Suppressor macrophage treated with lipopolysaccharide for 1 hour (primary cell): ENCODE measurements around the gene SLC66A2.
A peak's percentile ranks its signal among the peaks of the same experiment; 100 is the strongest.

Experiments used
- DNase-seq, 3 donors: peaks; one replicate each; pipeline ENCODE4 v3.0.0-alpha.2; 2020 to 2022

SLC66A2 gene

GRCh38 chr18:79951545-79952455 lies at the start of gene SLC66A2:
Gene SLC66A2, minus strand, starts transcription at chr18:79951653. Its CDS starts 727 bp downstream, at chr18:79950926.
- DNase-seq, result peak; percentile 96 to 99 (median 98)

DNA sequence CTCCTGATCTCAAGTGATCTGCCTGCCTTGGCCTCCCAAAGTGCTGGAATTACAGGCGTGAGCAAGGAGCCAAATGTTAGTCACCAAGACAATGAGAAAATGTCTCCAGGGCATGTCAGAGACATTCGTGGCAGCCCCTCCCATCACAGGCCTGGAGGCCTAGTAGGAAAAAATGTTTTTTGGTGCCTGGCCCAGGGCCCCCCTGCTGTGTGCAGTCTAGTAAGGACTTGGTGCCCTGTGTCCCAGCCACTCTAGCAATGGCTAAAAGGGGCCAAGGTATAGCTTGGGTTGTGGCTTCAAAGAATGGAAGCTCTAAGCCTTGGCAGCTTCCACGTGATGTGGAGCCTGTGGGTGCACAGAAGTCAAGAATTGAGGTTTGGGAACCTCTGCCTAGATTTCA lies 49.4 kb upstream of the SLC66A2 start:
- peak in 1 of 3 donors; percentile 10 for DNase-seq

DNA sequence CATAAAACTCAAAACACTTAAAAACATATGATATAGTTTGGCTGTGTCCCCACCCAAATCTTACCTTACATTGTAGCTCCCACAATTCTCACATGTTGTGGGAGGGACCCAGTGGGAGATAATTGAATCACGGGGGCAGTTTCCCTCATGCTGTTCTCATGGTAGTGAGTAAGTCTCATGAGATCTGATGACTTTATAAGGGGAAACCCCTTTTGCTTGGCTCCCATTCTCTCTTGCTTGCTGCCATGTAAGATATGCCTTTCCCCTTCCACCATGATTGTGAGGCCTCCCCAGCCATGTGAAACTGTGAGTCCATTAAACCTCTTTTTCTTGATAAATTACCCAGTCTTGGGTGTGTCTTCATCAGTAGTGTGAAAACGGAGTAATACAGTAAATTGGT lies 48.2 kb upstream of the SLC66A2 start:
- peak; percentile 27 to 34 (median 29) for DNase-seq

DNA sequence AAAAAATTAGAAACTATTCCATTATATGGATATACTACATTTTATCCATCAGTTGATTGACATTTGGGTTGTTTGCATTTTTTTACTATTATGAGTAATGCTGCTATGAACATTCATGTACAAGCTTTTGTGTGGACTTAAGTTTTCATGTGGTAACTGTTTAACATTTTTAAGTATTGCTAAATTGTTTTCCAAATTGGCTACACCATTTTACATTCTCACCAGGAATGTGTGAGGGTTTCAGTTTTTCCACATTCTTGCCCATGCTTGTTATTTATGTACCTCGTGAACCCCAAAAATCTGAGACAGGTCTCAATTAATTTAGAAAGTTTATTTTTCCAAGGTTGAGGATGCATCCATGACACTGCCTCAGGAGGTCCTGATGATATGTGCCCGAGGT lies 40.0 kb upstream of the SLC66A2 start:
- no peak for DNase-seq

DNA sequence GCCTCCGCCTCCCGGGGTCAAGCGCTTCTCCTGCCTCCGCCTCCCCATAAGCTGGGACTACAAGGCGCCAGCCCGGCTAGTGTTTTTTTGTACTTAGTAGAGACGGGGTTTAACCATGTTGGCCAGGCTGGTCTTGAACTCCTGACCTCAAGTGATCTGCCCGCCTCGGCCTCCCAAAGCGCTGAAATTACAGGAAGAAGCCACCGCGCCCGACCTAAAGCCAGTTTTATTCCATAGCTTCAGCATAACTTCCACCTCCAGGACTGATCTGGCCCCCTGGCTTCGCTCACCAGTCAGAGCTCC lies 37.7 kb upstream of the SLC66A2 start:
- no peak for DNase-seq

GRCh38 chr18:79988451-79989194 lies 37.2 kb upstream of the SLC66A2 start, which contains the start of gene TXNL4A:
Gene TXNL4A, minus strand, starts transcription at chr18:79988563. Its CDS starts 171 bp downstream, at chr18:79988392.
- DNase-seq, result peak; percentile 85 to 94 (median 88)

DNA sequence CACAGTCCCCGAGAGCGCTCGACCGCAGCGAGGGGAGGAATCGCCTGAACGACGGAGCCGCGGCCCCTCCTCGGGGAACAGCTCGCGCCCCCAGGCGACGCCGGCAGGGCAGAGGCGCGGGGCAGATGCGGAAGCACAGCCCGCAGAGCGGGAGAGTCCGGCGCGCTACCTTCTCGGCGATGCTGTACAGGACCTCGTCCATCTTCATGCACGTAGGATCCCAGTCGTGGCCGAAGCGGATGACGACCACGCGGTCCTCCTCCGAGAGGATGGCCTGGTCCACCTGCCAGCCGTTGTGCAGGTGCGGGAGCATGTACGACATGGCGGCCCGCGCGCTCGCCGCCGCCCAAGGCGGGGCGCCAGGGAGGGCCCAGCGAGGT lies 36.6 kb upstream of the SLC66A2 start:
- peak; percentile 64 to 83 (median 66) for DNase-seq

DNA sequence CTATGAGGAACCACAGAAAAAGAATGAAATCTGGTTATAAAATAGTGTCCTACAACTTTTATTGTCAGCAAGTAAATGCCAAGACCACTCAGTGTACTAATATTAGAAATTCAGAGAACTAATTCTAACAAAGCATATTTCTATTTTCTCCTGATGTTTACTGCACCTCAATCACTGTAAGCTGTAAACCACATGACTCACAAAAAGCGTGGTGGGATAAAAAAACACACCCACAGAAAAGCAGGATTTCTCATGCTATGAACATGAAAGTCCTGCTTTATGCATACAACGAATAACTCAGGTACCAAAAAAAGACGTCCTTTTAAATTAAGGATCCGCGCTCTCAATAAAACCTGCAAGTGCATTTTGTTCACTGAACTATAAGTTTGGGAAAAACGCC lies 36.1 kb upstream of the SLC66A2 start:
- DNase-seq, result peak; percentile 21 to 55 (median 37)

- DNase-seq, result no peak
Measured at GRCh38 chr18:79986726-79987125, 35.3 kb upstream of the SLC66A2 start.

- no peak for DNase-seq
Measured at GRCh38 chr18:79985172-79985571, 33.7 kb upstream of the SLC66A2 start.

DNA sequence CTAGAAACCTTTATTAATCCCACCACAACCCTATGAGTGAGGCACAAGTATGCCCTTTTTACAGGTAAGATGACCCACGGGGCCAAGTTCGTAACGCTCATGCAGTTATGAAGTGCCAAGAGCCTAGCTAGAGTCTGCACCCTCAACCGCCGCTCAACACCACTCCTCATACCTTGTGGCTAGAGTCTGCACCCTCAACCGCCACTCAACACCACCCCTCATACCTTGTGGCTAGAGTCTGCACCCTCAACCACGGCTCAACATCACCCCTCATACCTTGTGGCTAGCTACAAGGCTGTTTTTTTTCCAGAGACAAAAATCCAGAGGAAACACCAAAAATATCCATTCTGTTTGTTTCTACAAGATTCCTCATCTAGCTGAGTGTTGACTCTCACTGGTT lies 32.3 kb upstream of the SLC66A2 start:
- no peak for DNase-seq

GRCh38 chr18:79983253-79983652 lies 31.8 kb upstream of the SLC66A2 start:
- DNase-seq, result peak in 1 of 3 donors; percentile 12

DNA sequence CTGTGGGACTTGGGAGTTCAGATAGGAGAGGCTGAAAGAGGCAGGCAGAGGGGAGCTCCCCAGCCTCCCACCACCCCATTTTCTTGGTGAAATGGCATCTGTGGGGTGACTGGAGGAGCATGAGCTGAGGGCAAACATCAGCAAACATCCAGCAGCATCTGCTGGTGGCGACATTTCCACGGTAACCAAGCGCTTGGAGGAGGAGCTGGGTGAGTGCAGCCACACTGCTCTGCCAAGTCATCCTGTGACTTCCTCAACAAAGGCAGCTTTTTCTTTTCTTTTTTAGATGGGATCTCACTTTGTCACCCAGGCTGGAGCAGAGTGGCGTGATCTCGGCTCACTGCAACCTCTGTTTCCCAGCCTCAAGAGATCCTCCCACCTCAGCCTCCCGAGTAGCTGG lies 31.3 kb upstream of the SLC66A2 start:
- DNase-seq, result peak; percentile 65 to 71 (median 67)

DNA sequence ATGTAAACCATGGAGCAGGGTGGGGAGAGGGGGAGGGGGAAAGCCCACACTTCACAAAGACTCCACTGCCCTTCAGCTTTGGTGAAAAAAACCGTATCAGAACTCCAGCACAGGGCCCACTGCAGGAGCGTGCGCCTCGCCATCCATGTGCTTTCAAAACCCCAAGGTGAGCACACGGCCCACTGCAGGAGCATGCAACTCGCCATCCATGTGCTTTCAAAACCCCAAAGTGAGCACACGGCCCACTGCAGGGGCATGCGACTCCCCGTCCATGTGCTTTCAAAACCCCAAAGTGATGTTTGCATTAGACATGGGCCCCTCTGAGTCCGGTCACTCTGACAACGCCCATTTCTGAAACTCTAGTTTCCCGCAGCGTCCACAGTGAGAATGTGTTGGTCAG lies 29.1 kb upstream of the SLC66A2 start:
- DNase-seq, result no peak

GRCh38 chr18:79979843-79980242 lies 28.4 kb upstream of the SLC66A2 start:
- no peak for DNase-seq

DNA sequence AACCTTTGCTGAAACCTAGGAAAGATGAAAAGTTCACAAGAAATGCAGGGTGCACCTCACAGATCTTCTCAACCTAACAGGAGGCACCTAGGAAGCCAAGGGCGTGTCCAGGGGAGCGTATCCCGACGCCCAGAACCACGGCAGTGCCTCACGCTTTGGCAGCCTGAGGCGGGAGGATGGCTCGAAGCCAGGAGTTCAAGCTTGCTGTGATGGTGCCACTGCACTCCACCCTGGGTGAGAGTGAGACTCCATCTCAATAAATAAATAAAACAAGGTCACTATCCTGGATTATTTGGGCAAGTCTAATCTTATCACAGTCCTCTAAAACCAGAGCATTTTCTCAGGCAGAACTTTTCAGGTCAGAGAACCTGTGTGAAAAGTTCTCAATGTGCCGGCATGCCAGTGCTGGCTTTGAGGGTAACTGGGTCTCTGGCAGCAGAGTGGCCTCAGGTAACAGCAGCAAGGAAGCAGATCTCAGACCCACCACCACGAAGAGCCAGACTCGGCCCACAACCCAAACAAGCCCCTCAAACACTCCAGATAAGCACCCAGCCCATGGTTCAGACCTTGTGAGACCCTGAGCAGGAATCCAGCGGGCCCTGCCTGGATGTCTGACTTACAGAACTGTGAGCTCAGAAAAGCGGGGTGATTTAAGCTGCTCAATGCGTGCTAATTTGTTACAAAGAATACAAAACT lies 24.7 kb upstream of the SLC66A2 start:
- DNase-seq, result no peak

DNA sequence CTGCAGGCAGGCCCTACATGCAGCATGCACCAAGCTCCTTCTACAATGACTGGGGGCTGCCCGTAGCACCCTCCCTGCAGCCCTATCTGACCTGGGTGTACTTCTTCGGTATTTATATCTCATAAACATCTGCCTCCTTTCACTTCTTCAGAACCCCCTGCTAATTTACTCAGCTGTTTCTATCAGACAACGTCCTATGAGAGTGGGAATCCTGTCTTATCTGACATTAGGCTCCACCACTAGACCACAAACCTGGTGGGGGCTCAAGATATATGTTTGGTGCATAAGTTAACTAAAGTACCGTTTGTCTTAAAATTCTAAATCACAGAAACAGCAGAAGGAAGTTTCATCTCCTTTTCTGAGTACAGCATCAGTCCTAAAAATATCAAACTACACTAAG lies 23.6 kb upstream of the SLC66A2 start:
- no peak for DNase-seq

- DNase-seq, result no peak
Measured at GRCh38 chr18:79974025-79974654, 22.7 kb upstream of the SLC66A2 start.

- no peak for DNase-seq
Measured at GRCh38 chr18:79973517-79973916, 22.1 kb upstream of the SLC66A2 start.

- DNase-seq, result no peak
Measured at GRCh38 chr18:79972720-79973119, 21.3 kb upstream of the SLC66A2 start.

DNA sequence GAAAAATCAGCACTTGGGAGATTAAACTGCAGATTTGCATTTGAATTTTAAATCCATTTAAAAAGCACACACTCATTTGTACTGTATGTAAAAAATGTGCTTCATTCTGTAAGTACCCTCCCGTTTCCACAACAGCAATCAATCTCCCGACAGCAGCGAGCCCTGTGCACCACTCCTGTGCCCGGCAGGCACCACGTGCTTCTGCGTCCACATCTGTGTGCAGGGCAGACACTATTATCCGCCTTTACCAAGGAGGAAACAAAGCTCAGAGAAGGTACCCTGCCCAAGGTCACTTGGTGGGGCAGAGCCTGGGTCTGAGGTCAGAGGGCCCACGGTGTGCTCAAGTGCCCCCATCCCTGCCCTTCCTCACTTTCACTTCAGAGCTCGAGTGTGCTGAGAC lies 20.5 kb upstream of the SLC66A2 start:
- DNase-seq, result no peak

DNA sequence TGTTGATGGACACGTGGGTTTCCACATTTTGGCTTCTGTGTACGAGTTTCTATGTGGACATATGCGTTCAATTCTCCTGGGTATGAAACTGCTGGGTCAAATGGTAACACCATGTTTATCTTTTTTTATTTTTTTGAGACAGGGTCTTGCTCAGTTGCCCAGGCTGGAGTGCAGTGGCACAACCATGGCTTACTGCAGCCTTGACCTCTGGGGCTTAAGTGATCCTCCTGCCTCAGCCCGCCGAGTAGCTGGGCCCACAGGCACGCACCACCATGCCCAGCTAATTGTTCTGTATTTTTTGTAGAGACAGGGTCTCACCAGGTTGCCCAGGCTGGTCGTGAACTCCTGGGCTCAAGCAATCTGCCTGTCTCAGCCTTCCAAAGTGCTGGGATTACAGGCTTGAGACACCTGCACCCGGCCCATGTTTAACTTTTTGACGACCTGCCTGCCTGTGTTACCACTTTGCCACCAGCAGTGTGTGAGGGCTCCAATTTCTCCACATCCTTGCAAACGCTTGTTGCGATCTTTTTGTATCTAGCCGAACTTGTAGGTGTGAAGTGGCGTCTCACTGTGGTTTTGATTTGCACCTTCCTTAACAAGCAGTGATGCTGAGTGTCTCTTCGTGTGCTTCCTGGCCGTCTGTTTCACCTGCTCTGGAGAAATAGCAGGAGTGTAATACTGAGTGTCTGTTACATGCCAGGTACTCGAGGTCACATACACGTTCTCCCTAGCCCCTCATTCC lies 19.9 kb upstream of the SLC66A2 start:
- no peak for DNase-seq
